ENCODE results near the gene CETP. TPM values are rescaled to one million over a fixed set of nuclear protein-coding genes. Genes with fewer than 3 reads are reported as not detected.

Gene CETP
- total and polyA plus RNA-seq, 12 donors: 1.2 to 7.9 (median 2.8) TPM

DNA sequence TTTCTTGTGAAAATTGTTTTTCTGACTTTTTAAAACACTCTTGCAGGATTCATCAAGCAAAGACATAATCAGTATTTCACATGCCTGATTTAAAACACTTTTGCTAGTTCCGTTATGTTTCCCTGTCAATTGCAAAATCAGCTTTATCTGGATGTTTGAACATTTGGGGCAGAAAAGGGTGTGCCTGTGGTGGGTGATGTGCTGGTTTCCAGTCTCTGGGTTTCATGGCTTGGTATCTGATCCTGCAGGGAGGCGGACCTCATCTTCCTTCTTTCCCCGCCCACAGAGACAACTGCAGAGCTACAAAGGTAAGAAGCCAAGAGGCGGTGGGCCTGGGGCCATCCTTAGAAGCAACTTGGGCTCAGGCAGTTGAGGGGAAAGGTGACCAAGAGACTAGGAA is 69.4 kb downstream of the CETP start:
- intact Hi-C loops (cut with DNase I): no loop called here
- Histone ChIP-seq H3K9me3 (replicated peaks in 1 of 3) (no peaks in the 10 kb centered on the region), H3K27me3 (no peaks in the 10 kb centered on the region), H3K4me3 (no peak overlapping the region), H3K4me1 (replicated peaks in 1 of 2) (no peaks in the 10 kb centered on the region), H3K36me3 (replicated peaks in 1 of 2) (peaks cover 0 to 3% of the 10 kb centered on the region in 2 donors), H3K27ac (no peak overlapping the region)
- DNase-seq: no peak
- TF ChIP-seq, protein P1, sequence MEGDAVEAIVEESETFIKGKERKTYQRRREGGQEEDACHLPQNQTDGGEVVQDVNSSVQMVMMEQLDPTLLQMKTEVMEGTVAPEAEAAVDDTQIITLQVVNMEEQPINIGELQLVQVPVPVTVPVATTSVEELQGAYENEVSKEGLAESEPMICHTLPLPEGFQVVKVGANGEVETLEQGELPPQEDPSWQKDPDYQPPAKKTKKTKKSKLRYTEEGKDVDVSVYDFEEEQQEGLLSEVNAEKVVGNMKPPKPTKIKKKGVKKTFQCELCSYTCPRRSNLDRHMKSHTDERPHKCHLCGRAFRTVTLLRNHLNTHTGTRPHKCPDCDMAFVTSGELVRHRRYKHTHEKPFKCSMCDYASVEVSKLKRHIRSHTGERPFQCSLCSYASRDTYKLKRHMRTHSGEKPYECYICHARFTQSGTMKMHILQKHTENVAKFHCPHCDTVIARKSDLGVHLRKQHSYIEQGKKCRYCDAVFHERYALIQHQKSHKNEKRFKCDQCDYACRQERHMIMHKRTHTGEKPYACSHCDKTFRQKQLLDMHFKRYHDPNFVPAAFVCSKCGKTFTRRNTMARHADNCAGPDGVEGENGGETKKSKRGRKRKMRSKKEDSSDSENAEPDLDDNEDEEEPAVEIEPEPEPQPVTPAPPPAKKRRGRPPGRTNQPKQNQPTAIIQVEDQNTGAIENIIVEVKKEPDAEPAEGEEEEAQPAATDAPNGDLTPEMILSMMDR (IDR thresholded peaks at IDR 0.05): no peak
- no peak for TF ChIP-seq POLR2A (IDR thresholded peaks at IDR 0.05)
- 91 to 97% (median 95%) methylated on average over 4 of the region's 4 CpGs for WGBS, 4 donors

GRCh38 chr16:57032346-57032745 is 70.6 kb downstream of the CETP start:
- Histone ChIP-seq H3K4me3 (no peak overlapping the region), H3K27ac (no peak overlapping the region), H3K27me3 (no peaks in the 10 kb centered on the region), H3K36me3 (replicated peaks in 1 of 2) (peaks cover 0 to 3% of the 10 kb centered on the region in 2 donors), H3K4me1 (replicated peaks in 1 of 2) (no peaks in the 10 kb centered on the region), H3K9me3 (replicated peaks in 1 of 3) (no peaks in the 10 kb centered on the region)
- no peak for DNase-seq
- TF ChIP-seq, protein P1 (IDR thresholded peaks at IDR 0.05): no peak
- no peak for TF ChIP-seq POLR2A (IDR thresholded peaks at IDR 0.05)
- intact Hi-C loops (cut with DNase I): no loop called here

DNA sequence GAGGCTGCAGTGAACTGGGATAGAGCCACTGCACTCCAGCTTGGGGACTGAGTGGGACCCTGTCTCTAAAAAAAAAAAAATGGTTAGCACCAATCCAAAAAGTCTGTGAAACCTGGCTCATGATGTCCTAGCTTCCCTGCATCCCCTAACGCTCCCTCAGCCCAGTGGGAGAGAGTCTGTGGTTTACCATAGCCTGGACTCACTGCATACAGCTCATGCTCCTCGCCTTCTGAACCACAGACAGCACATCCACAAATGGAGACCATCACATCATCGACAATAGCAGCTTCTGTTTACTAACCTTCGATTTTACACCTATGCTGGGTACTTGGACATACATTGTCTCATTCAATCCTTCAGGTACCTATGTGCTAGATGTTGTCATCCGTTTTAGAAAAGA is 71.2 kb downstream of the CETP start:
- H3K4me3 ChIP-seq: no peak overlapping the region
- no peaks in the 10 kb centered on the region for H3K4me1 ChIP-seq (replicated peaks in 1 of 2)
- no peak for DNase-seq
- H3K27ac ChIP-seq: no peak overlapping the region
- H3K27me3 ChIP-seq: no peaks in the 10 kb centered on the region
- WGBS, 4 donors: 90 to 99% (median 93%) methylated on average over 5 of the region's 5 CpGs
- TF ChIP-seq POLR2A (IDR thresholded peaks at IDR 0.05): no peak
- TF ChIP-seq, protein P1 (IDR thresholded peaks at IDR 0.05): no peak
- no peaks in the 10 kb centered on the region for H3K9me3 ChIP-seq (replicated peaks in 1 of 3)
- intact Hi-C loops (cut with DNase I): no loop called here
- peaks cover 0 to 3% of the 10 kb centered on the region in 2 donors for H3K36me3 ChIP-seq (replicated peaks in 1 of 2)

Other genes with a start within 250 kb of the CETP start
- gene NUP93, start 231.8 kb upstream of the CETP start, total RNA-seq: 10 to 100 TPM; 29.3 to 71.1 (median 39.7) TPM
- gene NUP93, start 231.8 kb upstream of the CETP start, polyA plus RNA-seq: 10 to 100 TPM; 35.8 to 65.1 (median 52.7) TPM
- gene SLC12A3, start 96.7 kb upstream of the CETP start, total RNA-seq: under 1 TPM in 1 of 9 donors, not detected in 8; 0.06 TPM
- gene SLC12A3, start 96.7 kb upstream of the CETP start, polyA plus RNA-seq: under 1 TPM in 1 of 3 donors, not detected in 2; 0.03 TPM
- gene HERPUD1, start 29.8 kb upstream of the CETP start, total RNA-seq: 100 to 1,000 TPM in 8 of 9 donors, 10 to 100 TPM in 1; 97.2 to 306 (median 236) TPM
- gene HERPUD1, start 29.8 kb upstream of the CETP start, polyA plus RNA-seq: 100 to 1,000 TPM in 1 of 3 donors, 10 to 100 TPM in 2; 26.4 to 570 (median 82.6) TPM
- gene NLRC5, start 27.6 kb downstream of the CETP start, total RNA-seq: 10 to 100 TPM in 8 of 9 donors, 1 to 10 TPM in 1; 6.0 to 44.8 (median 26.1) TPM
- gene NLRC5, start 27.6 kb downstream of the CETP start, polyA plus RNA-seq: 10 to 100 TPM; 14.7 to 89.0 (median 58.6) TPM
- 10 to 100 TPM; 11.8 to 43.6 (median 16.6) TPM for gene CPNE2, start 130.6 kb downstream of the CETP start, total RNA-seq
- 10 to 100 TPM in 2 of 3 donors, 1 to 10 TPM in 1; 9.6 to 36.7 (median 29.4) TPM for gene CPNE2, start 130.6 kb downstream of the CETP start, polyA plus RNA-seq
- gene PSME3IP1, start 224.1 kb downstream of the CETP start, total RNA-seq: 10 to 100 TPM; 32.9 to 75.0 (median 66.5) TPM
- gene PSME3IP1, start 224.1 kb downstream of the CETP start, polyA plus RNA-seq: 100 to 1,000 TPM in 1 of 3 donors, 10 to 100 TPM in 2; 67.9 to 129 (median 78.6) TPM
- 10 to 100 TPM; 17.3 to 40.2 (median 25.6) TPM for gene RSPRY1, start 224.4 kb downstream of the CETP start, total RNA-seq
- 10 to 100 TPM in 1 of 3 donors, 1 to 10 TPM in 2; 7.7 to 43.5 (median 8.1) TPM for gene RSPRY1, start 224.4 kb downstream of the CETP start, polyA plus RNA-seq

Data from adrenal gland (tissue), 12 donors.